Dendritic cell treated with granulocyte-macrophage colony-stimulating factor and Interleukin-4, amounts not matched to agents 40 ng/mL and 50 ng/mL, for 4 days (primary cell): Measurements from ENCODE around the gene PKP1.

Experiments
- H3K27ac Mint-ChIP-seq: one replicate; pipeline ENCODE4 v1.8.0; 2022; ENCODE audit warnings: mild to moderate bottlenecking, mixed read lengths
- H3K27me3 Mint-ChIP-seq: one replicate; pipeline ENCODE4 v1.8.0; 2022; ENCODE audit warnings: mild to moderate bottlenecking, mixed read lengths
- H3K36me3 Mint-ChIP-seq: one replicate; pipeline ENCODE4 v1.8.0; 2022; ENCODE audit warnings: low read depth, mixed read lengths
- H3K4me1 Mint-ChIP-seq: one replicate; pipeline ENCODE4 v1.8.0; 2022; ENCODE audit warnings: low read depth, mixed read lengths
- H3K4me3 Mint-ChIP-seq: one replicate; pipeline ENCODE4 v1.8.0; 2022; ENCODE audit warnings: mild to moderate bottlenecking, moderate library complexity, mixed read lengths
- H3K9me3 Mint-ChIP-seq: one replicate; pipeline ENCODE4 v1.8.0; 2022; ENCODE audit warnings: mixed read lengths
- intact Hi-C: fragments of 100-400 bp; cut with micrococcal nuclease; formaldehyde crosslinking; loops from one replicate; pipeline ENCODE4 v1.15.0; 2022

The PKP1 gene

DNA sequence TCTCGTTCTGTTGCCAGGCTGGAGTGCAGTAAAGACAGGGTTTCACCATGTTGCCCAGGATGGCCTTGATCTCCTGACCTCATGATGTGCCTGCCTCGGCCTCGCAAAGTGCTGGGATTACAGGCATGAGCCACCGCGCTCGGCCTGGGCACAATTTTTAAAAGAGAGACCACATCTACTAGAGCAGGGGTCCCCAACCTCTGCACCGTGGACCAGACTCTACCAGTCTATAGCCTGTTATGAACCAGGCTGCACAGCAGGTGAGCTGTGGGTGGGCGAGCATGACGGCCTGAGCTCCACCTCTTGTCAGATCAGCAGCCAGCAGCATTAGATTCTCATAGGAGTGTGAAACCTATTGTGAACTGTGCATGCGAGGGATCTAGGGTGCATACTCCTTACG is 73.4 kb downstream of the PKP1 start:
- H3K27ac Mint-ChIP-seq: no peak overlapping the region
- intact Hi-C loops: no loop called here
- H3K36me3 Mint-ChIP-seq: no peaks in the 10 kb centered on the region

DNA sequence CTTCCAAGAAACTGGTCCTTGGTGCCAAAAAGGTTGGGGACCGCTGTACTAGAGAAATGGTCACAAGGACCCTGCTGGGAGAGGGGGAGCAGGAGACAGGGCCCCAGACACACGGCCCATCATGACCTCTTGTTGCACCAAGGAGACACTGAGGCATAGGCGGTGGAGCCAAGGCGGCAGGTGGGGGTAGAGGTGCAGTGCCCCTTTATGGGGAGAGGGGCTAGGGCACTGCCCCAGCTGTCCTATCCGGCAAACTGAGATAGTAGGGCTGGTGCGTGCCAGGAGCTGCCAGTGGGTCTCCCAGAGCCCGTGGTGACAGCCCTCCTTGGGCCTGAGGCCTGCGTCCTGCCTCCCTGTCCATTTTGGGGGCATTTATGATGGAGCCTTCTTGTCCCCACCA is 73.9 kb downstream of the PKP1 start:
- Mint-ChIP-seq H3K27me3 (peaks cover 11% of the 10 kb centered on the region), H3K9me3 (no peaks in the 10 kb centered on the region), H3K36me3 (no peaks in the 10 kb centered on the region), H3K4me3 (no peak overlapping the region), H3K27ac (no peak overlapping the region), H3K4me1 (no peaks in the 10 kb centered on the region)
- intact Hi-C loops: no loop called here

More for the DNA sequence above, 73.4 kb downstream of the PKP1 start:
- Mint-ChIP-seq H3K4me1 (no peaks in the 10 kb centered on the region), H3K4me3 (no peak overlapping the region), H3K27me3 (peaks cover 8% of the 10 kb centered on the region), H3K9me3 (no peaks in the 10 kb centered on the region)

DNA sequence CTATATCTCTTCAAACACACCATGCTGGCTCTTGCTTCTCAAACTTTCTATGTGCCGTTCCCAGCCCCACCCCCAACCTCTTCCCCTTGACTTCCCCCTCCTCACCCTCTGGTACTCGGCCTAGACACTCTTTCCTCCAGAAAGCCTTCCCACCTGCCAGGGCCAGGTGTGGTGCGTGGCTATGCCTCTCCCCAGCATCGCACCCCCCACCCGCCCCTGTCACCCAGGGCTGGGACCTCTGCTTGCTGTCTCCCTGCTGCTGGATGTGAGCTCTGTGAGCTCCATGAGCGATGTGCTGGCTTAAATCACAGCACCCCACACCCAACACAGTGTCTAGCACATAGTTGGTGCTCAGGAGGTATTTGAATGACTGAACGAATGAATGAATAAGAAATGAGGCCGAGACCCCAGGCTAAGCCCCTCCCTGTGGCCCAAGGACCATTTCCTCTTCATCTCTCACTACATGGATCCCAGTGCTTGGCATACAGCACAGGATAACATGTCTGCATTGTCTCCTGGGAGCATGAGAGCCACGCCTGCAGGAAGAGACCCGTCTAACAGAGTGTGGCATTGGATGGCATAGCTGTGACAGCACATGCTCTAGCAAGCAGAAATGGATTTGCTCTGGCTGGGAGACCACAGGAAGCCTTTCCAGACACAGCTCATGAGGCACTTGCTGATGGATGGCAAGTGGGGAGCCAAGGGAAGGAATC is 74.5 kb downstream of the PKP1 start:
- Mint-ChIP-seq H3K27me3 (peaks cover 13% of the 10 kb centered on the region), H3K4me1 (no peaks in the 10 kb centered on the region), H3K36me3 (no peaks in the 10 kb centered on the region), H3K9me3 (no peaks in the 10 kb centered on the region), H3K27ac (no peak overlapping the region), H3K4me3 (no peak overlapping the region)
- intact Hi-C loops: no loop called here

DNA sequence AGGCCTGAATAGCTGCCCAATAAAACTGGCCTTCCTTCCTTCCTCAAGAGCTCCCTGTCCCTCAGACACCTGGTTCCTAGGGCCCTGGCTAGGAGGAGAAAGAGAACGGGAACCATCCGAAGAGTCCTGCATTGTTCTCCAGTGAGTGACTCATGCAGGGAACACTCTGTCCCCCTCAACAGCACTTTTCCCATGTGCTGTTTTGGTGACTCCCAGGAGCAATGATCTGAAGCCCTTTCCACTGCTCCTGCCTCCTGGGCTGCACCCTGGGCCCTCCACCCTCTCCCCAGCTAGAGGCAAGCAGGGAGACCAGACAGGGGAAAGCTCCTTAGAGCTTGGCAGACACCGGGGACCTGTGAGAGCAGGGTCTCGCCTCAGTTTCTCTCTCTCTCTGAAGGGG is 75.3 kb downstream of the PKP1 start:
- intact Hi-C loops: no loop called here
- Mint-ChIP-seq H3K9me3 (no peaks in the 10 kb centered on the region), H3K27me3 (peaks cover 13% of the 10 kb centered on the region)

DNA sequence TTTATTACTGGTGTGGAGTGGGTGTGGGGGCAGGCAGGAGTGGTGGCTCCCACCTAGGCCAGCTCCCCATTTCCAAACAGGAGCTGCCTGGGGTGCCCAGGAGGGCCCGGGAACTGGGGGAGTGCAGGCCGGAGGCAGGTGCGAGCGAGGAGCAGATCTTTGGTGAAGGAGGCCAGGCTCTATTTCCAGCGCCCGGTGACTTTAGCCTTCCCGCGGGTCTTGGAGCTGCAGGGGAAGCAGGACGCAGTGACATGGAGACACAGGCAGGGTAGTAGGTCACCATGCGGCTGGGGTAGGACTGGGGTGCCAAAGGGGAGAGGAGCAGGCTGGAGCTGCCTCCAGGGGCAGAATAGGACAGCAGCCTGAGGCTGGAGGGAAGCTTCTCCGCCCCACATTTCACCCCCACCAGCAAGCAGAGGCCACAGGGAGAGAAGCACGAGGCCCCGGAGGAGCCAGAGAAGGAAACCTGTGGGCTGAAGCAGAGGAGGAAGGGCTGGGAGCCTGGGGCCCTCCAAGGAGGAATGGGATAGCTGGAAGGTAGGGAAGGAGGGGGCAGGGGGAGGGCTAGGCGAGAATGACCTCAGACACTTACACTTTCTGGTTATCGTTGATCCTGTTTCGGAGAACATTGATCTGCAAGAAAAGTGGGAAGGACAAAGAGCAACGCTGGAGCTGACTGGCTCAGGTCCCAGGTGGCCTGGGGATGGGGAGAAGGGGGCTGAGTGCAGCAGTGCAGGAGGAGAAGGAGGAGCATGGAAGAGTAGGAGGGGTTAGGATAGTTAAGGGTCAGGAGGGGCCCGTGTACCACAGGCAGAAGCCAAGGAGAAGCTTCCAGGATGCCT is 75.9 kb downstream of the PKP1 start:
- intact Hi-C loops: no loop called here
- Mint-ChIP-seq H3K9me3 (no peaks in the 10 kb centered on the region), H3K27me3 (peaks cover 13% of the 10 kb centered on the region), H3K4me1 (no peaks in the 10 kb centered on the region), H3K4me3 (no peak overlapping the region), H3K27ac (no peak overlapping the region), H3K36me3 (no peaks in the 10 kb centered on the region)

More for the DNA sequence above, 75.3 kb downstream of the PKP1 start:
- Mint-ChIP-seq H3K36me3 (no peaks in the 10 kb centered on the region), H3K4me3 (no peak overlapping the region), H3K27ac (no peak overlapping the region), H3K4me1 (no peaks in the 10 kb centered on the region)

DNA sequence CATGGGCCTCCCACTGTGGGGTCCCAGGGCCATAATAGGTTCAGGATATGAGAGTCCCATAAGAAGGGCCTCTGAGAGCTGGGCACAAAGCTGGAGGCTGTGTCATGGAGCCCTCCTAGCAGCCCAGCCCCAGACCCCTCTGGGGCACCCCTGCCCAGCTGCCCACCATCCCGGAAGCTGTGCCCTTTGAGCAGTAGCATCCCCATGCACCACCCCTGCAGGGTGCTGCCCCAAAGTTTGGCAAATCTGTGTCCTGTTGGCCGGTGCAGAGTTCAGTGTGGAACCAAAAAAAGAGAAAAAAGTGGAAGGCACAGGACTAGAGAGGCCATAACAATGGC is 76.5 kb downstream of the PKP1 start:
- Mint-ChIP-seq H3K4me3 (no peak overlapping the region), H3K27ac (no peak overlapping the region), H3K27me3 (peaks cover 13% of the 10 kb centered on the region), H3K36me3 (no peaks in the 10 kb centered on the region), H3K9me3 (no peaks in the 10 kb centered on the region), H3K4me1 (no peaks in the 10 kb centered on the region)
- intact Hi-C loops: loop anchor here (2.0 kb wide), 1 partner anchor 105 kb away; no protein-coding TSS in a partner anchor

DNA sequence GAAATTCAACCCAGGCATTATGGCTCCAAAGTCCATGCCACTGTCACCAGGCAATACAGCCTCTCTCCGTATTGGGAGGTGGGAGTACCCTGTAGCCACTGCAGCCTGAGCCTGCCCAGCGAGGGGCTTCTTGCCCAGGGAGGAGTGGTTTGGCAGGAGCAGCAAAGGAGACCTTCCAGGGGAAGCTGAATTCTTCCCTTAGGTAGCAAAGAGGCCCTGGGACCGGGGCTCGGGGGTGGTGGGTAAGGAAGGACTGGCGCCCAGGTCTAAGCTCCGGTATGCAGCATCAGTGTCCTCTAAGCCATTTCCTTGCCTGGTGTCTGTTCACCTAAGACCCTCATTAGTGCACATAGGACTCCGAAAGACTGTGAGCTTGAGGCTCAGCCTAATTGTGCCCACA is 77.2 kb downstream of the PKP1 start:
- Mint-ChIP-seq H3K36me3 (no peaks in the 10 kb centered on the region), H3K4me3 (no peak overlapping the region), H3K27ac (no peak overlapping the region), H3K27me3 (peaks cover 13% of the 10 kb centered on the region), H3K4me1 (no peaks in the 10 kb centered on the region), H3K9me3 (no peaks in the 10 kb centered on the region)
- intact Hi-C loops: loop anchor here (2.0 kb wide), 1 partner anchor 106 kb away; no protein-coding TSS in a partner anchor

DNA sequence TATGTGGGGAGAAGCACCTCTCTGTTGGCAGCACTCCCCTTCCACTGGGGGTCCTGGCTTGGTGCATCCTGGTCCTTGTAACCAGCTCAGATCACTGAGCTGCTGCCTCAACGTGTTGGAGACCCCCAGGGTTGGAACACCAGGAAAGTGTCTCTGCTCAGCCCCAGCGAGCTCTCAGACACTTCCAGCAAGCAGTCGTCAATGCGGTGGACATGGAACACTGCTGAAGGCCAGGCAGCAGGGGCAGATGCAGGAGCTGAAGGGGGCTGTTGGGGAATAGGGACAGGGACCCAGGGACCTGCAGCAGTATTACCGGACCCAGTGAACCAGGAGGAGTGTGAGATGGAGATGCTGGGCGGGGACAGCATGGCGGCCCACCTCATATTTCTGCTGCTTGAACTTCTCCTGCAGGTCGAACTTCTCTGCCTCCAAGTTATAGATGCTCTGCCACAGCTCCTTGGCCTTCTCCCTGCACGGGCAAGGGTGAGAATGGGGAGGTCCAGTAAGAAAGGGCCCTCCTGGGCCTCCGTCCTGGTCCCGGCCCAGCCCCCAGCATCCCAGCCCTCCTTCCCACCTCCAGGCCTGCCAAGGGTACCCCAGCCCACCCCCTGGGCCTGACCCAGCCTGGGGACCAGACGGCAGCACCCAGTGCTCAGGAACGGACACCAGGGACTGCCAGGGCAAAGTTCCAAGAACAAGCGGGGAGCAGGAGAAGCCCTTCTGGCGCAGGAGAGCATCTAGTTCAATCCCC is 77.8 kb downstream of the PKP1 start:
- peaks cover 11% of the 10 kb centered on the region for H3K27me3 Mint-ChIP-seq
- H3K4me1 Mint-ChIP-seq: no peaks in the 10 kb centered on the region
- H3K4me3 Mint-ChIP-seq: no peak overlapping the region
- no peaks in the 10 kb centered on the region for H3K9me3 Mint-ChIP-seq
- intact Hi-C loops: loop anchor here (2.0 kb wide), 1 partner anchor 106 kb away; no protein-coding TSS in a partner anchor
- no peaks in the 10 kb centered on the region for H3K36me3 Mint-ChIP-seq
- H3K27ac Mint-ChIP-seq: no peak overlapping the region

DNA sequence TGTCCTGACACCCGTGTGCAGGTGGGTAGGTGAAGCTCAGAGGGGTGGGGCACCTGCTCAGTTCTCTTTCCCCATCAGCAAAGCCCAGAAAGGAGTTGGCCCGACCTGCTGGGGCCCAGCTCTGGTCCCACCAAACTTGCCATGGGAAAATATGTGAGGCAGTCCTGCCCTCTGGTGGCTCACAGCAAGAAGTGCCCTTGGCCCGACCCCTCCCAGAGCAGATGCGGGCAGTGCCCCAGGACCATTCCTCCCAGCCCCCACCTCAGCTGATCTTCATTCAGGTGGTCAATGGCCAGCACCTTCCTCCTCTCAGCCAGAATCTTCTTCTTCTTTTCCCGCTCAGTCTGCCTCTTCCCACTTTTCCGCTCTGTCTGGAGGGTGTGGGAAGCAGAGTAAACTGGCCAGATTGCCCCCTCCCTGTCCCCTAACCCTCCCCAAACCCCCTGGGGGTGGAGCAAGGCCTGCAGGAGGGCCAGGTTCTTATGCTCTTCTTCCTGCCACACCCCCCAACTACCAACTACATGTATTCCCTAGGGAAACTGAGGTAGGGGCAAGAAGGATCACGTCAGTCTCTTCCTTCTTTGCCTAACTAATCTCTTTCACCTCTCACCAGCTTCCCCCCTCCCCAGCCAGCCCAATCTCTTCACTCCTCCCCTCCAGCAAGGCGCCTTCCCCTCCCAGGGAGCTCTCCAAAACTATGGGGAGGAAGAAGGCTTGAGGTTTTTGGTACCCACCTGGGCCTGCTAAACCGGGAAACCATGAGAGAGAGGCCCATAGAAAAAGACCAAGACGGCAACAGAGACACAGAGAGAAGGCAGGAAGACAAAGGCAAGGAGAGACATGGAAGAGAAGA is 78.6 kb downstream of the PKP1 start:
- H3K27ac Mint-ChIP-seq: no peak overlapping the region
- no peaks in the 10 kb centered on the region for H3K4me1 Mint-ChIP-seq
- no peak overlapping the region for H3K4me3 Mint-ChIP-seq
- peaks cover 11% of the 10 kb centered on the region for H3K27me3 Mint-ChIP-seq
- intact Hi-C loops: loop anchor here (2.0 kb wide), 1 partner anchor 107 kb away; no protein-coding TSS in a partner anchor
- H3K36me3 Mint-ChIP-seq: no peaks in the 10 kb centered on the region
- H3K9me3 Mint-ChIP-seq: no peaks in the 10 kb centered on the region

DNA sequence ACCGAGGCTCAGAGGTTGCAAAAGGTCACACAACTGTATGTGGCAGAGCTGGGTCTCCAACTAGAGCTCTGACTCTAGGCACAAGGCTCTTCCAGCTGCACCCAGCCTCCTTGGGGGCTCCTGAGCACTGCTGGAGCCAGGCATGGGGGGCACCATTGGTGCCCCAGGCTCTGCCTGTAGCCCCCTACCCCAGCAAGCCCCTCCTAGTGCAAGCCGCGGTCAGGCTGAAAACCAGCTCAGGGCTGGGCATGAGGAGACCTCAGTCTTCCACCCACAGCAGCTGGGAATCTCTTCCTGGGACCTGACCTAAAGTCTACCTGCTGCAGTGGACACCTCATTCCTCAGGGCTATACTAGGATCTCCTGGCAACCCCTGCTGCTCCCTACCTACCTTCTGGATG is 79.6 kb downstream of the PKP1 start:
- intact Hi-C loops: no loop called here
- H3K9me3 Mint-ChIP-seq: no peaks in the 10 kb centered on the region
- no peak overlapping the region for H3K4me3 Mint-ChIP-seq
- no peaks in the 10 kb centered on the region for H3K4me1 Mint-ChIP-seq
- H3K27me3 Mint-ChIP-seq: peaks cover 13% of the 10 kb centered on the region
- no peak overlapping the region for H3K27ac Mint-ChIP-seq
- no peaks in the 10 kb centered on the region for H3K36me3 Mint-ChIP-seq

DNA sequence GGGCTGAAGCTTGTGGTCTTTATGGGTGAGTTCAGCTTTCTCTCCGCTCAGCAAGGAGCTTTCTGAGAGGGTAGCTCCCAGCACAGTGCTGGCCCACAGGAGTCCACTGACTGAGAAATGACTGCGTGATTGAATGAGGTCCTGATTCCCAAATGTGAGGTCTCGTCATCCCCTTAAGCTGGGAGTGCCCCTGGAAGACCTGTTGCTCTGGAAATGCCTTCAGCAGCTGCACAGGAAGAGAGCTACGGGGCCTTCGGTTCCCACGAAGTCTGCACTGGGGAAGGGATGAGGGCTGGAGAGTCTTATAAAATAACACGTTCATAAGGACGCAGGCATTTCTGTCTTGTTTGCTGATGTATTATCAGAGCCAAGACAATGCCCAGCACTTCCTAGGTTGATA is 80.2 kb downstream of the PKP1 start:
- peaks cover 15% of the 10 kb centered on the region for H3K27me3 Mint-ChIP-seq
- no peaks in the 10 kb centered on the region for H3K4me1 Mint-ChIP-seq
- no peaks in the 10 kb centered on the region for H3K36me3 Mint-ChIP-seq
- no peak overlapping the region for H3K4me3 Mint-ChIP-seq
- H3K27ac Mint-ChIP-seq: no peak overlapping the region
- intact Hi-C loops: no loop called here
- H3K9me3 Mint-ChIP-seq: no peaks in the 10 kb centered on the region

DNA sequence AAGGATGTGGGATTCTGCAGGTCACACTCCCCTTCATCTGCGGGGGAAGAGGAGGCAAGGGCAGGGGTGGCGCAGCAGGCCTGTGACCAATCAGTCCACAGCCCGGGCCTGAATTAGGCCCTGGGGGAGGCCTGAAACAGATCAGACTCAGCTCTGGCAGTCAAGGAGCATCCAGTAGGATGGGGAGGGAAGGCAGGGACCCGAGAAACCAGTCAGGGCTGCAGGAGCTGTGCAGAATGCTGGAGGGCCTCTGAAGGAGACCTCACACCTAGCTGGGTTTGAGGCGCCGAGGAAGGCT is 81.5 kb downstream of the PKP1 start:
- H3K4me1 Mint-ChIP-seq: no peaks in the 10 kb centered on the region
- no peak overlapping the region for H3K4me3 Mint-ChIP-seq
- H3K27ac Mint-ChIP-seq: no peak overlapping the region
- peaks cover 12% of the 10 kb centered on the region for H3K27me3 Mint-ChIP-seq
- no peaks in the 10 kb centered on the region for H3K36me3 Mint-ChIP-seq
- H3K9me3 Mint-ChIP-seq: no peaks in the 10 kb centered on the region
- intact Hi-C loops: no loop called here

DNA sequence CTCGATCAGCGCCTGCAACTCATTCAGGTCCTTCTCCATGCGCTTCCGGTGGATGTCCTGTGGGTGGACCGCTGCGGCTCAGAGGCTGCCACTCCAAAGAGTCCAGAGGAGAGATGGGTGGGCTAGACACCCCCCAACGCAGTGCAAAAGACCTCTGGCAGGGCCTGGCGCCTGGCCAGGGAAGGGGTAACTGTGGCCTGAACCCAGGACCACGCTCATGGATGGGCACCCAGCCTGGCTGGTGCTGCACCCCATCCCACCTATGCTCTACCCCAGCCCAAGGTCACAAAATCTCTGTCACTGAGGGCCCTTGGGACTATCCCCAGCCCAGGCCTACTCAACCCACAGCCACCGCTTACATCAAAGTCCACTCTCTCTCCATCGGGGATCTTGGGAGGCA is 81.9 kb downstream of the PKP1 start:
- H3K4me3 Mint-ChIP-seq: no peak overlapping the region
- H3K4me1 Mint-ChIP-seq: no peaks in the 10 kb centered on the region
- H3K36me3 Mint-ChIP-seq: no peaks in the 10 kb centered on the region
- intact Hi-C loops: no loop called here
- H3K9me3 Mint-ChIP-seq: no peaks in the 10 kb centered on the region
- peaks cover 12% of the 10 kb centered on the region for H3K27me3 Mint-ChIP-seq
- no peak overlapping the region for H3K27ac Mint-ChIP-seq
